Hepatocyte (in vitro differentiated cells): Measurements from ENCODE around the gene FHOD3. TPM values are rescaled to one million over a fixed set of nuclear protein-coding genes. Genes with fewer than 3 reads are reported as not detected.

Experiments used
- DNase-seq: peaks from one replicate; pipeline ENCODE4 v3.0.0-alpha.2; 2016; ENCODE audit warnings: low spot score
- H2AFZ ChIP-seq: fragments of 200-600 bp; sonication (generic); 2 replicates; pipeline ENCODE4 v1.6.0; 2016; ENCODE audit warnings: antibody characterized with exemption, mild to moderate bottlenecking
- H3K27ac ChIP-seq: fragments of 200-600 bp; sonication (generic); 2 replicates; pipeline ENCODE4 v1.5.1; 2016; ENCODE audit warnings: mild to moderate bottlenecking
- H3K27me3 ChIP-seq: fragments of 200-600 bp; sonication (generic); 2 replicates; pipeline ENCODE4 v1.6.1; 2016
- H3K36me3 ChIP-seq: fragments of 200-600 bp; sonication (generic); replicated peaks from 2 replicates; pipeline ENCODE4 v1.5.1; 2016; ENCODE audit warnings: low read depth; ENCODE audit not compliant: insufficient read depth
- H3K4me1 ChIP-seq: fragments of 200-600 bp; sonication (generic); 2 replicates; pipeline ENCODE4 v1.5.1; 2016; ENCODE audit warnings: mild to moderate bottlenecking, moderate library complexity; ENCODE audit not compliant: insufficient read depth
- H3K4me2 ChIP-seq: fragments of 200-600 bp; sonication (generic); 2 replicates; pipeline ENCODE4 v1.6.0; 2016
- H3K4me3 ChIP-seq: fragments of 200-600 bp; sonication (generic); 2 replicates; pipeline ENCODE4 v1.5.1; 2016; ENCODE audit warnings: mild to moderate bottlenecking
- H3K79me2 ChIP-seq: fragments of 200-600 bp; sonication (generic); 2 replicates; pipeline ENCODE4 v1.6.0; 2017; ENCODE audit warnings: mild to moderate bottlenecking
- H3K9me2 ChIP-seq: fragments of 200-600 bp; sonication (generic); replicated peaks from 2 replicates; pipeline ENCODE4 v1.6.0; 2017; ENCODE audit warnings: mild to moderate bottlenecking; ENCODE audit not compliant: insufficient read depth
- H3K9me3 ChIP-seq: fragments of 200-600 bp; sonication (generic); 2 replicates; pipeline ENCODE4 v1.5.1; 2016; ENCODE audit warnings: low read depth, mild to moderate bottlenecking
- H4K20me1 ChIP-seq: fragments of 200-600 bp; sonication (generic); 2 replicates; pipeline ENCODE4 v1.6.0; 2016; ENCODE audit warnings: mild to moderate bottlenecking; ENCODE audit not compliant: insufficient read depth, poor library complexity, severe bottlenecking
- EZH2 ChIP-seq: fragments of 200-600 bp; sonication (generic); IDR thresholded peaks from 2 replicates; pipeline ENCODE4 v1.6.1; 2016; ENCODE audit warnings: antibody characterized with exemption, mild to moderate bottlenecking, borderline replicate concordance
- EZH2phosphoT487 ChIP-seq: fragments of 200-600 bp; sonication (generic); IDR thresholded peaks from one replicate; pipeline ENCODE4 v1.6.1; 2018; ENCODE audit warnings: antibody characterized with exemption, mild to moderate bottlenecking, low read depth, moderate library complexity; ENCODE audit not compliant: unreplicated experiment, severe bottlenecking
- WGBS: methylation state at CpG from one replicate; pipeline ENCODE4 v1.1.6; 2016; ENCODE audit warnings: low lambda C conversion rate; ENCODE audit errors: missing lambda C conversion rate; 5-methylcytosine and 5-hydroxymethylcytosine counted together
- polyA plus RNA-seq: library from polyadenylated mRNA; unstranded; fragments of >200 nt; fragmentation: Nextera tagmentation; extraction: Ambion mirVana; gene quantifications from 2 replicates; pipeline ENCODE4 v1.2.1, GENCODE V29; 2016
- total RNA-seq: library from RNA; depleted of rRNA; stranded (reverse); fragments of >200 nt; gene quantifications from 2 replicates; pipeline ENCODE4 v1.2.3, GENCODE V29; 2014
- TF ChIP-seq, protein P1 (sequence below): fragments of 200-600 bp; sonication (generic); IDR thresholded peaks from 2 replicates; pipeline ENCODE4 v1.5.1; 2016; ENCODE audit warnings: antibody characterized with exemption, mild to moderate bottlenecking; ENCODE audit not compliant: poor library complexity

The FHOD3 gene
- total and polyA plus RNA-seq, 2 experiments from 2014 or later = 1.7 to 2.7 TPM

DNA sequence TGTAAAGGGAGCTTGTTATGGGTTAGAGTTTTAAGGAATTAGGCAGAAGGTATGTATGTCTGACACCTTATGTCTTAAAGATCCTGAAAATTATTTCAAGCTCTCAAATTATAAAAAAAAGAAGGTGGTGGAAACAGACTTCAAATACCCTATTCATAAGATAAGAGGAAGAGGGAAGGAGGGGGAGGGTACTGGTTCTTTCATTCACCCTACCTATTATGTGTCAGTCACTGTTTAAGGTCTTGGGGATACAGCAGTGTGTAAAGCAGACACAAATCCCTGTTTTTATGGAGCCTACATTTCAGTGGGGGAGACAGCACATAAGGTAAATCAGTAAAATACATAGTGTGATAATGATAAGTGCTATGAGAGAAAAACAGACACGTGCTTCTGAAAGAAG is 184.4 kb downstream of the FHOD3 start:
- no peak overlapping the region for H3K27ac ChIP-seq
- DNase-seq = no peak
- no peaks in the 10 kb centered on the region for H3K79me2 ChIP-seq
- H3K9me3 ChIP-seq = no peaks in the 10 kb centered on the region
- no peak overlapping the region for H3K4me2 ChIP-seq
- H3K36me3 ChIP-seq = no peaks in the 10 kb centered on the region
- 82% methylated on average over 1 of the region's 1 CpG for WGBS
- TF ChIP-seq EZH2 (no peak), EZH2phosphoT487 (no peak)
- TF ChIP-seq, protein P1, sequence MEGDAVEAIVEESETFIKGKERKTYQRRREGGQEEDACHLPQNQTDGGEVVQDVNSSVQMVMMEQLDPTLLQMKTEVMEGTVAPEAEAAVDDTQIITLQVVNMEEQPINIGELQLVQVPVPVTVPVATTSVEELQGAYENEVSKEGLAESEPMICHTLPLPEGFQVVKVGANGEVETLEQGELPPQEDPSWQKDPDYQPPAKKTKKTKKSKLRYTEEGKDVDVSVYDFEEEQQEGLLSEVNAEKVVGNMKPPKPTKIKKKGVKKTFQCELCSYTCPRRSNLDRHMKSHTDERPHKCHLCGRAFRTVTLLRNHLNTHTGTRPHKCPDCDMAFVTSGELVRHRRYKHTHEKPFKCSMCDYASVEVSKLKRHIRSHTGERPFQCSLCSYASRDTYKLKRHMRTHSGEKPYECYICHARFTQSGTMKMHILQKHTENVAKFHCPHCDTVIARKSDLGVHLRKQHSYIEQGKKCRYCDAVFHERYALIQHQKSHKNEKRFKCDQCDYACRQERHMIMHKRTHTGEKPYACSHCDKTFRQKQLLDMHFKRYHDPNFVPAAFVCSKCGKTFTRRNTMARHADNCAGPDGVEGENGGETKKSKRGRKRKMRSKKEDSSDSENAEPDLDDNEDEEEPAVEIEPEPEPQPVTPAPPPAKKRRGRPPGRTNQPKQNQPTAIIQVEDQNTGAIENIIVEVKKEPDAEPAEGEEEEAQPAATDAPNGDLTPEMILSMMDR = no peak
- no peaks in the 10 kb centered on the region for H3K9me2 ChIP-seq
- no peaks in the 10 kb centered on the region for H3K27me3 ChIP-seq
- H2AFZ ChIP-seq = no peak overlapping the region
- no peak overlapping the region for H3K4me3 ChIP-seq
- no peaks in the 10 kb centered on the region for H3K4me1 ChIP-seq
- H4K20me1 ChIP-seq = no peaks in the 10 kb centered on the region

DNA sequence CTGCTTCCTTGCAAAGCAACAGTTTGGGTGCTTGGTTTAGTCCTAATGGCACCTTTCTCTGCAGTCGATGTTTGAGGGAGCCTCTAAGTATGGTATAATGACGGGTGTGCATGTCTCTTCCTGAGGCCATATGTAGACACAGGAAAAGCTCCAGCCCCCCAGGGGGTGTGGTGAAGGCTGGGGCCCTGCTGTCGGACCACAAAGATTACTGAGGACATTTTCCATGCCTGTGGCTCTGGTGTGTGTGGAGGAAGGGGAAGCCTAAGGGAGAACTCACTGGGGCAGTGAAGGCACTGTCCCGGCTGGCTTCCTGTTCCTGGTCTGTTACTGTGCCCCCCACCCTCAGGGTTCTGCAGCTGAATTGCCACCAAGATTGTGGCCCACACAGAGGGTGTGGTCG is 187.1 kb downstream of the FHOD3 start:
- no peak overlapping the region for H3K27ac ChIP-seq
- WGBS = 76% methylated on average over 5 of the region's 5 CpGs
- H3K79me2 ChIP-seq = no peaks in the 10 kb centered on the region
- no peak overlapping the region for H3K4me3 ChIP-seq
- no peaks in the 10 kb centered on the region for H3K4me1 ChIP-seq
- no peak for DNase-seq
- H3K36me3 ChIP-seq = no peaks in the 10 kb centered on the region
- TF ChIP-seq EZH2phosphoT487 = no peak
- TF ChIP-seq, protein P1 = no peak
- TF ChIP-seq EZH2 = no peak
- H3K9me3 ChIP-seq = no peaks in the 10 kb centered on the region
- no peak overlapping the region for H3K4me2 ChIP-seq
- no peaks in the 10 kb centered on the region for H3K27me3 ChIP-seq
- no peak overlapping the region for H2AFZ ChIP-seq
- H3K9me2 ChIP-seq = no peaks in the 10 kb centered on the region
- no peaks in the 10 kb centered on the region for H4K20me1 ChIP-seq

DNA sequence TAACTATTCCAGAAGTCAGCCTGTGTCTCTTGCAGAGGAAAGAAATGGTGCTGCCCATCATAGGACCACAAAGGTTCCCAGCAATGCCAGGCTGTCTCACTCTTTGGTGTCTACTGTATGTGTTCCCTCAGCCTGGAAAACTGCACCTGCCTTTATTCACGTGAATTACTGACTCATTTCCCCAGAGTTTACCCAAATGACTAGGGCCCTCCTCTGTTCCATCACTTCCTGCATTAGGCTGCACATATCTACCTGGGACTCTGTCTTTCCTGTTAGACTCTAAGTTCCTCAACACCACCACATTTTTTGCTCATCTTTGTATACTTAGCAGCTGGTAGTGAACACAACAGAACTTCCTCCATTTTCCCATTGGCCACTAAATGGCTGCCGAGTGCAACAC is 188.3 kb downstream of the FHOD3 start:
- Histone ChIP-seq H3K4me2 (no peak overlapping the region), H3K79me2 (no peaks in the 10 kb centered on the region), H3K4me1 (no peaks in the 10 kb centered on the region), H3K27ac (no peak overlapping the region), H3K9me3 (no peaks in the 10 kb centered on the region), H4K20me1 (no peaks in the 10 kb centered on the region), H3K4me3 (no peak overlapping the region), H3K36me3 (no peaks in the 10 kb centered on the region), H3K9me2 (no peaks in the 10 kb centered on the region), H2AFZ (no peak overlapping the region), H3K27me3 (no peaks in the 10 kb centered on the region)
- 91% methylated on average over 2 of the region's 2 CpGs for WGBS
- DNase-seq = no peak
- TF ChIP-seq EZH2phosphoT487 = no peak
- TF ChIP-seq, protein P1 = no peak
- TF ChIP-seq EZH2 = no peak

DNA sequence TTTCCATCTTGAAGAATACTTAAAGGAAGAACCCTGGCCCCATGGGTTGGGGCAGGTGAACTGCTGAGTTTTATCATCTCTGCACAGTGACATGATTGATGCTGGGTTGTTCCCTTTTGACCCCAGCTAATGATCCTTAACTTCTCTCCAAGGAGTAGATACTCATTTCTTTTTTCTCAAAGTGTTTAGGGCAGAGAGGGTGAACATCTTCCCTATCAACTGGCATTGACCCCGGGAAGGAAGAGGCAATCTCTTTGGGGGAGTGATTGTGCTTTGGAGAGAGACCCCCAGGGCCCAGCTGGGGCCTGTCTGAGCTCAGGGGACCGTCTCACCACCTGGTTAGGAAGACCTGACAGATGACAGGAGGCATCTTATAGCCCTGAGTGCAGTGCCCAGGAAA is 190.6 kb downstream of the FHOD3 start:
- H3K9me3 ChIP-seq = no peaks in the 10 kb centered on the region
- no peaks in the 10 kb centered on the region for H4K20me1 ChIP-seq
- H3K4me3 ChIP-seq = no peak overlapping the region
- H3K79me2 ChIP-seq = no peaks in the 10 kb centered on the region
- no peak overlapping the region for H2AFZ ChIP-seq
- TF ChIP-seq EZH2 (no peak), EZH2phosphoT487 (no peak)
- TF ChIP-seq, protein P1 = no peak
- H3K4me1 ChIP-seq = no peaks in the 10 kb centered on the region
- WGBS = 85% methylated on average over 2 of the region's 2 CpGs
- H3K36me3 ChIP-seq = no peaks in the 10 kb centered on the region
- no peaks in the 10 kb centered on the region for H3K27me3 ChIP-seq
- no peak overlapping the region for H3K27ac ChIP-seq
- no peak overlapping the region for H3K4me2 ChIP-seq
- DNase-seq = no peak
- no peaks in the 10 kb centered on the region for H3K9me2 ChIP-seq
